ENCODE data around the gene DDX20.

Gene DDX20

DNA sequence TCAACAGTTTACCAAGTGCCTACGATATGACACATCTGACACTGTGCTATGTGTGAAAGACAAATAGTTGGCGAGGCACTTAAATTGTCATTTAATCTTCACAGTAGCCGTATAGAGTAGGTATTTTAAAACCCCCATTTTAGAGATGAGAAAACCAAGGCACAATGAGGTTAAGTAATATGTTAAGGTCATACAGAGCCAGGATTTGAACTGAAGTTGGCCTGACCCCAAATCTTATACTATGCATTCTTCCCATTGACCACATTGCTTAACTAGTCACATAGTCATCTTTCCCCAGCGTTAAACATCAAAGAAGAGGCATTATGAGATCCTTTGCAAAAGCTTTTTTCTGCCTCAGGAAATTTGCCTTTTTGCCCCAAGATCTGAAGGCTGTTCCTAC, 20.4 kb upstream of the DDX20 start:
- Histone ChIP-seq H2AFZ (no peak overlapping the region), H3K27me3 (ENCODE audit: control insufficient read depth, insufficient read depth, low read length) (no peaks in the 10 kb centered on the region), H3K4me1 (no peaks in the 10 kb centered on the region), H3K9ac (no peak overlapping the region), H3K4me2 (ENCODE audit: low read length) (no peak overlapping the region), H3K9me3 (ENCODE audit: control insufficient read depth, low read length) (no peaks in the 10 kb centered on the region), H3K36me3 (ENCODE audit: control insufficient read depth, insufficient read depth, low read length) (no peaks in the 10 kb centered on the region), H3K4me3 (ENCODE audit: low read depth, low read length) (no peak overlapping the region), H3K27ac (no peak overlapping the region), H3K79me2 (no peaks in the 10 kb centered on the region)
- TF ChIP-seq, protein P1, sequence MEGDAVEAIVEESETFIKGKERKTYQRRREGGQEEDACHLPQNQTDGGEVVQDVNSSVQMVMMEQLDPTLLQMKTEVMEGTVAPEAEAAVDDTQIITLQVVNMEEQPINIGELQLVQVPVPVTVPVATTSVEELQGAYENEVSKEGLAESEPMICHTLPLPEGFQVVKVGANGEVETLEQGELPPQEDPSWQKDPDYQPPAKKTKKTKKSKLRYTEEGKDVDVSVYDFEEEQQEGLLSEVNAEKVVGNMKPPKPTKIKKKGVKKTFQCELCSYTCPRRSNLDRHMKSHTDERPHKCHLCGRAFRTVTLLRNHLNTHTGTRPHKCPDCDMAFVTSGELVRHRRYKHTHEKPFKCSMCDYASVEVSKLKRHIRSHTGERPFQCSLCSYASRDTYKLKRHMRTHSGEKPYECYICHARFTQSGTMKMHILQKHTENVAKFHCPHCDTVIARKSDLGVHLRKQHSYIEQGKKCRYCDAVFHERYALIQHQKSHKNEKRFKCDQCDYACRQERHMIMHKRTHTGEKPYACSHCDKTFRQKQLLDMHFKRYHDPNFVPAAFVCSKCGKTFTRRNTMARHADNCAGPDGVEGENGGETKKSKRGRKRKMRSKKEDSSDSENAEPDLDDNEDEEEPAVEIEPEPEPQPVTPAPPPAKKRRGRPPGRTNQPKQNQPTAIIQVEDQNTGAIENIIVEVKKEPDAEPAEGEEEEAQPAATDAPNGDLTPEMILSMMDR (IDR thresholded peaks at IDR 0.05) = no peak

GRCh38 chr1:111735858-111736544, 19.7 kb upstream of the DDX20 start:
- Histone ChIP-seq H3K27ac (no peak overlapping the region), H2AFZ (no peak overlapping the region), H3K9ac (no peak overlapping the region), H3K4me2 (ENCODE audit: low read length) (no peak overlapping the region), H3K36me3 (ENCODE audit: control insufficient read depth, insufficient read depth, low read length) (no peaks in the 10 kb centered on the region), H3K4me1 (no peaks in the 10 kb centered on the region), H3K9me3 (ENCODE audit: control insufficient read depth, low read length) (no peaks in the 10 kb centered on the region), H3K79me2 (no peaks in the 10 kb centered on the region), H3K4me3 (ENCODE audit: low read depth, low read length) (no peak overlapping the region), H3K27me3 (ENCODE audit: control insufficient read depth, insufficient read depth, low read length) (no peaks in the 10 kb centered on the region)
- TF ChIP-seq, protein P1 (IDR thresholded peaks at IDR 0.05) = no peak

DNA sequence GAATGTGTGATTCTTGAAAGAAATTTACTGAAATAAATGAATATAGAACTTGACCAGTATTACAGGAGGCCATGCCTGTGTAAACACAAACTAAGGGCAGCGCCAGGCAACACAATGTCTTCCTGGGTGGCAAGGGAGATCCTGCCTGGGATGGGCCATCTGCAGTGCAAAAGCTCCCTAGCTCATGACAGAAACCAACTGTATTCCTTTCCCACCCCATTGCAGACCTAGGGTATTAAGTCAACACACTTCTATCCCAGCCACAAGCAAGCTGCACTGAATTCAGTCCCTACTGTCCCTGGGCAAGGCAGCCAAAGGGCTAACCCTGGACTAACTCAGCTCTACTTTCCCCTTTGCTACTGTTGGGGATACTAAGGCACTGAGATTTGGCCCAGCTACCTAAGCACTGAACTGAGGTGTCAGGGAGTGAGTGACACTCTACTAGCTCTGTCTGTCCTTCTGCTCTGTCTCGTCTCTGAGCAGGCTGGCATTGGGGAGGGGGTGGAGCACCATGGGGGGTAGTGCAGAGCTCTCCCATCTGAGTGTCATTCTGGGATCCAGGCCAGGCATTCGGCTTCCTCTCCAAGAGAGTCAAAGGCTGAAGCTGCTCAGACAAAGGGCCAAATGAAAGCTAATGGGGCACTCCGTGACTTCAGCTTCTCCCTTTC, 19.0 kb upstream of the DDX20 start:
- no peak overlapping the region for H3K4me3 ChIP-seq (ENCODE audit: low read depth, low read length)
- no peak overlapping the region for H3K27ac ChIP-seq
- no peaks in the 10 kb centered on the region for H3K79me2 ChIP-seq
- no peaks in the 10 kb centered on the region for H3K27me3 ChIP-seq (ENCODE audit: control insufficient read depth, insufficient read depth, low read length)
- H3K4me2 ChIP-seq (ENCODE audit: low read length) = no peak overlapping the region
- no peaks in the 10 kb centered on the region for H3K9me3 ChIP-seq (ENCODE audit: control insufficient read depth, low read length)
- no peaks in the 10 kb centered on the region for H3K36me3 ChIP-seq (ENCODE audit: control insufficient read depth, insufficient read depth, low read length)
- H3K4me1 ChIP-seq = no peaks in the 10 kb centered on the region
- no peak overlapping the region for H2AFZ ChIP-seq
- no peak overlapping the region for H3K9ac ChIP-seq
- TF ChIP-seq, protein P1 (IDR thresholded peaks at IDR 0.05) = no peak

DNA sequence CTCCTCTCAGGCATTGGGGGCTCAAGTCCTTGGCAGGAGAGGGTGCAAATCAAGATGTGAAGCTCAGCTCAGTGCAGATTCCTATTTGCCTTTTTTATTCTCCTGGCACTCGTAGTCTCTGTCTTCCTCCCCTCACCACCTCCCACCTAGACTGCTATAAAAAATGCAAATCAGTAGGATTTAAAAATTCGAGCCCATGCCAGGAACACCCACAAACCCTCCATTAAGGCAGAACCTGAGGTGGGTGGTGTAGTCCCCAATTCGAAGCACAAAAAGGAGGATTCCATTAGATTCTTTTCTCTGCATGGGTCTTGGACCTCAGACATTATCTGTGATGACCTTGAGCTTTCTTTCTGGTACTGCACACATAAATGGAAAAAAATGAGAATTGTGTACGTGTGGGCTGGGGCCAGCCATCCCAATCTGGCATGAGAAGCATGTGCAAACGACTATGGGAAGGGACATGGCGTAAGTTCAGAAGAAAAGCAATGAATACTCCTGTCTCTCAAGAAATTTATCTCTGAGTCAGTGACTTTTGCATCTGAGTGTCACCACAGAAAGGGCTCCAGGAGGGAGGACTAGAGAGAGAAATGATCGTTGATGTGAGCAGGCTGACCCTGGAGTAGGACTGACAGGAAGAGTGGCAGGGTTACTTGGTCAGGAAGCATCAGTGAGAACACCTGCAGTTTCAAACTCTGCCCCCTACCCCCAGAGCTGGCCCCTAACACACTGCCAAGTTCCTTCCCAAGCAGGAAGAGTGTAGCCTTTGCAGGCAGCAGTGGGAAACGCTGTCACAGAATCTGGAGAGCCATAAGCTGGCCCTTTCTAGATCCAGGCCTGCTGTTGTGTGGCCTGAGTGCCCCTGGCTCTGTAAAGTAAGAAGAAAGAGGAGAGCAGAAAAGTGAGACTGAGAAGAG, 18.2 kb upstream of the DDX20 start:
- H3K4me1 ChIP-seq = no peaks in the 10 kb centered on the region
- H2AFZ ChIP-seq = peak overlapping the region; percentile 79
- no peak overlapping the region for H3K9ac ChIP-seq
- no peak overlapping the region for H3K4me3 ChIP-seq (ENCODE audit: low read depth, low read length)
- no peaks in the 10 kb centered on the region for H3K27me3 ChIP-seq (ENCODE audit: control insufficient read depth, insufficient read depth, low read length)
- H3K36me3 ChIP-seq (ENCODE audit: control insufficient read depth, insufficient read depth, low read length) = no peaks in the 10 kb centered on the region
- H3K4me2 ChIP-seq (ENCODE audit: low read length) = peak overlapping the region; percentile 84
- H3K27ac ChIP-seq = peak overlapping the region; percentile 8
- H3K79me2 ChIP-seq = no peaks in the 10 kb centered on the region
- TF ChIP-seq, protein P1 (IDR thresholded peaks at IDR 0.05) = no peak
- H3K9me3 ChIP-seq (ENCODE audit: control insufficient read depth, low read length) = no peaks in the 10 kb centered on the region
